Hematopoietic multipotent progenitor cell treated with erythropoietin and hydrocortisone succinate and interleukin-3 and kit ligand, for 4 days (in vitro differentiated cells): Measurements from ENCODE around the gene CAMTA1.

Experiments
- DNase-seq: peaks from one replicate; pipeline ENCODE4 v3.0.0-alpha.2; 2015

Gene CAMTA1

GRCh38 chr1:7174980-7175906 is 390.0 kb downstream of the CAMTA1 start:
- no peak for DNase-seq

GRCh38 chr1:7177021-7177420 is 391.8 kb downstream of the CAMTA1 start:
- no peak for DNase-seq

GRCh38 chr1:7177438-7178146 is 392.3 kb downstream of the CAMTA1 start:
- no peak for DNase-seq

GRCh38 chr1:7178336-7178735 is 393.1 kb downstream of the CAMTA1 start:
- no peak for DNase-seq

- no peak for DNase-seq
These were observed 393.5 kb downstream of the CAMTA1 start for GRCh38 chr1:7178741-7179140.

GRCh38 chr1:7185721-7186120 is 400.5 kb downstream of the CAMTA1 start:
- no peak for DNase-seq

- no peak for DNase-seq
These were observed 401.3 kb downstream of the CAMTA1 start for GRCh38 chr1:7186382-7187111.

- no peak for DNase-seq
These were observed 401.8 kb downstream of the CAMTA1 start for GRCh38 chr1:7187112-7187493.

- DNase-seq: no peak
These were observed 405.0 kb downstream of the CAMTA1 start for GRCh38 chr1:7190261-7190660.

GRCh38 chr1:7192453-7192852 is 407.2 kb downstream of the CAMTA1 start:
- no peak for DNase-seq

GRCh38 chr1:7196036-7196911 is 411.0 kb downstream of the CAMTA1 start:
- DNase-seq: peak; percentile 18

GRCh38 chr1:7198664-7199063 is 413.4 kb downstream of the CAMTA1 start:
- no peak for DNase-seq

- no peak for DNase-seq
These were observed 414.0 kb downstream of the CAMTA1 start for GRCh38 chr1:7199077-7199779.

- peak; percentile 85 for DNase-seq
These were observed 422.8 kb downstream of the CAMTA1 start for GRCh38 chr1:7207875-7208646.

GRCh38 chr1:7208647-7209180 is 423.5 kb downstream of the CAMTA1 start:
- DNase-seq: no peak

GRCh38 chr1:7209336-7209735 is 424.1 kb downstream of the CAMTA1 start:
- no peak for DNase-seq

GRCh38 chr1:7218210-7218832 is 433.1 kb downstream of the CAMTA1 start:
- peak; percentile 76 for DNase-seq

GRCh38 chr1:7219031-7219430 is 433.8 kb downstream of the CAMTA1 start:
- no peak for DNase-seq

- DNase-seq: no peak
These were observed 434.8 kb downstream of the CAMTA1 start for GRCh38 chr1:7220007-7220406.

- DNase-seq: no peak
These were observed 435.5 kb downstream of the CAMTA1 start for GRCh38 chr1:7220712-7221252.
